Loucy (cell line): Measurements from ENCODE around the gene IDUA.

Experiments used
- H2AFZ ChIP-seq: fragments of 200-600 bp; sonication (generic); 2 replicates; pipeline ENCODE4 v1.6.0; 2016; ENCODE audit warnings: antibody characterized with exemption, mild to moderate bottlenecking, low read length, moderate library complexity
- H3F3A ChIP-seq: fragments of 200-600 bp; 2 replicates; pipeline ENCODE4 v1.6.0; 2016; ENCODE audit warnings: antibody characterized with exemption, low read depth, mild to moderate bottlenecking
- H3K27me3 ChIP-seq: fragments of 200-600 bp; sonication (generic); 2 replicates; pipeline ENCODE4 v1.6.1; 2014; ENCODE audit warnings: low read length, mild to moderate bottlenecking; ENCODE audit not compliant: insufficient read depth, poor library complexity, severe bottlenecking
- H3K36me3 ChIP-seq: fragments of 200-600 bp; sonication (generic); 2 replicates; pipeline ENCODE4 v1.6.1; 2016; ENCODE audit warnings: low read length; ENCODE audit not compliant: insufficient read depth
- H3K4me1 ChIP-seq: fragments of 200-600 bp; sonication (generic); 2 replicates; pipeline ENCODE4 v1.5.1; 2014; ENCODE audit warnings: low read length, mild to moderate bottlenecking; ENCODE audit not compliant: insufficient read depth, poor library complexity, severe bottlenecking
- H3K4me2 ChIP-seq: fragments of 200-600 bp; sonication (generic); 2 replicates; pipeline ENCODE4 v1.6.0; 2014; ENCODE audit warnings: antibody characterized with exemption, low read length, low read depth, mild to moderate bottlenecking; ENCODE audit not compliant: poor library complexity, severe bottlenecking
- H3K4me3 ChIP-seq: fragments of 200-600 bp; sonication (generic); 2 replicates; pipeline ENCODE4 v1.5.1; 2014; ENCODE audit warnings: low read length, mild to moderate bottlenecking, mixed read lengths; ENCODE audit not compliant: poor library complexity, severe bottlenecking
- H3K79me2 ChIP-seq: fragments of 200-600 bp; sonication (generic); 2 replicates; pipeline ENCODE4 v1.6.1; 2014; ENCODE audit warnings: low read length; ENCODE audit not compliant: insufficient read depth
- H3K9ac ChIP-seq: fragments of 200-600 bp; sonication (generic); 2 replicates; pipeline ENCODE4 v1.6.0; 2014; ENCODE audit warnings: mild to moderate bottlenecking, low read depth, low read length, moderate library complexity; ENCODE audit not compliant: poor library complexity, severe bottlenecking
- H3K9me2 ChIP-seq: fragments of 200-600 bp; sonication (generic); replicated peaks from 2 replicates; pipeline ENCODE4 v1.6.1; 2016; ENCODE audit warnings: low read depth, low read length, mixed read lengths
- H3K9me3 ChIP-seq: fragments of 200-600 bp; sonication (generic); 2 replicates; pipeline ENCODE4 v1.6.1; 2014; ENCODE audit warnings: mild to moderate bottlenecking, antibody characterized with exemption, low read length, low read depth; ENCODE audit not compliant: insufficient read depth
- H4K20me1 ChIP-seq: fragments of 200-600 bp; sonication (generic); 2 replicates; pipeline ENCODE4 v1.6.0; 2014; ENCODE audit warnings: antibody characterized with exemption, low read length, mild to moderate bottlenecking; ENCODE audit not compliant: insufficient read depth, poor library complexity, severe bottlenecking
- EZH2phosphoT487 ChIP-seq: fragments of 200-600 bp; IDR thresholded peaks from 2 replicates; pipeline ENCODE4 v1.6.1; 2018; ENCODE audit warnings: antibody characterized with exemption, mild to moderate bottlenecking, moderate library complexity, borderline replicate concordance
- TF ChIP-seq, protein P1 (sequence below): fragments of 200-600 bp; sonication (generic); conservative IDR thresholded peaks from 2 replicates; pipeline ENCODE4 v1.5.1; 2014; ENCODE audit warnings: mild to moderate bottlenecking, antibody characterized with exemption, low read length

Gene IDUA

DNA sequence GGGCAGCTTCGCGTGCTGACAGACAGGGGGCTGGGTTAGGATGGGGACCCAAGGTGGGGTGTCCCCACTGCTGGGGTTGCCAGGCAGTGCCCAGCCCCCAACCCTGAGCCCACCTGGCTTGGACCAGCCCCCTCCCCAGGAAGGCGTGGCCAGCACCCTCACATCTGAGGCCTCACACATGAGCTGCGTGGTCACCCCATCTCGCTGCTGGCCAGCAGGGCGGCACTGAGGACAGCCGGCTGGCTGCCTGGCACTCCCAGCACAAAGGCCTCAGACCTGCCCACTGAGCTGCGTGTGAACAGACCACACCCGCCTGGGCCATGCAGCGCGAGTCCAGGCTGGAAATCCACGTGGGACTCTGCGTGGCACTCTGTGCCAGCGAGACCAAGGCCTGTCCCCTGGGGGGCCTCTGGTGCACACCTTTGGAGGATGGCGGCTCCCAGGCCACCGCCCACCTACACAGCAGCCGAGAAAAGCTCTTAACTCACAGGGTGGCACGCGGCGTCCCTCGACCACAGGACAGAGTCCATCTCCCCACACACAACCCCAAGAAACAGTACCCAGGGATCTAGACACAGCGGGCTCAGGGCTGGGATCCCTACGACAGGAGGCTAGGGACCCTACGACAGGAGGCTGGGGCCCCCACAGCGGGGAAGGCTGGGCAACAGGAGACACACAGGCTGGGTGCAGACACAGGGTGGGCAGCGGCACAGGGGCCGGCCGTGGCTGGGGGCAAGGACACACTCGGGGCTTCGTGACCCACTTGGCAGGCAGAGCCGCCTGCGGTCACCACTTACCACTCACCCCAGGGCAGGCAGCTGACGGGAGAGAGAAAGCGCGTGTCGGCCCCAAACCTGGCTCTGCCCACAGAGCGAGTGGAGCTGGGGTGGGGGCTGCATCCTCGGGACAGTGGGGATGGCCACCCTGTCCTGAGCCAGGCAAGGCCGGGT lies 23.3 kb upstream of the IDUA start:
- Histone ChIP-seq H3K9me3 (no peaks in the 10 kb centered on the region), H3K79me2 (no peaks in the 10 kb centered on the region), H3K9ac (no peak overlapping the region), H3K4me3 (no peak overlapping the region), H2AFZ (no peak overlapping the region), H3K4me1 (no peaks in the 10 kb centered on the region), H3K36me3 (no peaks in the 10 kb centered on the region), H3K4me2 (no peak overlapping the region), H4K20me1 (no peaks in the 10 kb centered on the region), H3F3A (no peaks in the 10 kb centered on the region), H3K27me3 (no peaks in the 10 kb centered on the region), H3K9me2 (no peaks in the 10 kb centered on the region)
- TF ChIP-seq EZH2phosphoT487, result no peak
- TF ChIP-seq, protein P1, sequence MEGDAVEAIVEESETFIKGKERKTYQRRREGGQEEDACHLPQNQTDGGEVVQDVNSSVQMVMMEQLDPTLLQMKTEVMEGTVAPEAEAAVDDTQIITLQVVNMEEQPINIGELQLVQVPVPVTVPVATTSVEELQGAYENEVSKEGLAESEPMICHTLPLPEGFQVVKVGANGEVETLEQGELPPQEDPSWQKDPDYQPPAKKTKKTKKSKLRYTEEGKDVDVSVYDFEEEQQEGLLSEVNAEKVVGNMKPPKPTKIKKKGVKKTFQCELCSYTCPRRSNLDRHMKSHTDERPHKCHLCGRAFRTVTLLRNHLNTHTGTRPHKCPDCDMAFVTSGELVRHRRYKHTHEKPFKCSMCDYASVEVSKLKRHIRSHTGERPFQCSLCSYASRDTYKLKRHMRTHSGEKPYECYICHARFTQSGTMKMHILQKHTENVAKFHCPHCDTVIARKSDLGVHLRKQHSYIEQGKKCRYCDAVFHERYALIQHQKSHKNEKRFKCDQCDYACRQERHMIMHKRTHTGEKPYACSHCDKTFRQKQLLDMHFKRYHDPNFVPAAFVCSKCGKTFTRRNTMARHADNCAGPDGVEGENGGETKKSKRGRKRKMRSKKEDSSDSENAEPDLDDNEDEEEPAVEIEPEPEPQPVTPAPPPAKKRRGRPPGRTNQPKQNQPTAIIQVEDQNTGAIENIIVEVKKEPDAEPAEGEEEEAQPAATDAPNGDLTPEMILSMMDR, result no peak

DNA sequence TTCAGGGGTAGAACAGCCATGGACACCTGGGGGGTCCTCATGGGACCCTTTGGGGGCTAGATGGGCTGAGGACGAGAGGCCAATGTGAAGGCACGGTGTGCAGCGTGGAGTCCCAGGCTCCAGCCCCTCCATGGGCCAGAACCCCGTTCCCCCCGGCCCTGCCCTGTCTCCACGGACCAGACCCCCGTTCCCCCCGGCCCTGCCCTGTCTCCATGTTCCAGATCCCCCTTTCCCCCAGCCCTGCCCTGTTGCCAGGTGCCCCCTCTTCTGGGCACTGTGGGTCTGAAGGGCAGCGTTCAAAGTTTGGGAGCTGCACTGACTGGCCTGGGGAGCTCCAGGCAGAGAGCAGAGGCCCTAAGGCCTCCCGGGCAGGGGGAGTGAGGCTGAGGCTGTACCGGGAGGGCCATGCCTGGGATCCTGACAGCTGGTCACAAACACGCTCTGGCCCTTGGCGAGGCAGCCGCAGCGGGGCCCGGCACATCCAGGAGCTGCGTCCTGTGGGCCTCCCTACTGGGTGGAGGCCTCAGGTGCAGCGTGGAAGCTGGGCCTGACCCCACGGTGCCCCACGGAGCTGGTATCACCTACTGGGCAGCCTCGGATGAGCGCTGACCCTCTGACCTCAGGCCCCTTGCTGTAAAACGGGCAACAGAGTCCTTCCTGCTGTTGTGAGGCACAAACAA lies 22.4 kb upstream of the IDUA start:
- no peak overlapping the region for H3K9ac ChIP-seq
- no peaks in the 10 kb centered on the region for H4K20me1 ChIP-seq
- H3F3A ChIP-seq, result no peaks in the 10 kb centered on the region
- H3K36me3 ChIP-seq, result no peaks in the 10 kb centered on the region
- no peaks in the 10 kb centered on the region for H3K79me2 ChIP-seq
- no peaks in the 10 kb centered on the region for H3K9me2 ChIP-seq
- no peak overlapping the region for H3K4me3 ChIP-seq
- H3K9me3 ChIP-seq, result no peaks in the 10 kb centered on the region
- no peaks in the 10 kb centered on the region for H3K4me1 ChIP-seq
- no peak overlapping the region for H3K4me2 ChIP-seq
- TF ChIP-seq, protein P1, result no peak
- no peak for TF ChIP-seq EZH2phosphoT487
- no peak overlapping the region for H2AFZ ChIP-seq
- H3K27me3 ChIP-seq, result no peaks in the 10 kb centered on the region

DNA sequence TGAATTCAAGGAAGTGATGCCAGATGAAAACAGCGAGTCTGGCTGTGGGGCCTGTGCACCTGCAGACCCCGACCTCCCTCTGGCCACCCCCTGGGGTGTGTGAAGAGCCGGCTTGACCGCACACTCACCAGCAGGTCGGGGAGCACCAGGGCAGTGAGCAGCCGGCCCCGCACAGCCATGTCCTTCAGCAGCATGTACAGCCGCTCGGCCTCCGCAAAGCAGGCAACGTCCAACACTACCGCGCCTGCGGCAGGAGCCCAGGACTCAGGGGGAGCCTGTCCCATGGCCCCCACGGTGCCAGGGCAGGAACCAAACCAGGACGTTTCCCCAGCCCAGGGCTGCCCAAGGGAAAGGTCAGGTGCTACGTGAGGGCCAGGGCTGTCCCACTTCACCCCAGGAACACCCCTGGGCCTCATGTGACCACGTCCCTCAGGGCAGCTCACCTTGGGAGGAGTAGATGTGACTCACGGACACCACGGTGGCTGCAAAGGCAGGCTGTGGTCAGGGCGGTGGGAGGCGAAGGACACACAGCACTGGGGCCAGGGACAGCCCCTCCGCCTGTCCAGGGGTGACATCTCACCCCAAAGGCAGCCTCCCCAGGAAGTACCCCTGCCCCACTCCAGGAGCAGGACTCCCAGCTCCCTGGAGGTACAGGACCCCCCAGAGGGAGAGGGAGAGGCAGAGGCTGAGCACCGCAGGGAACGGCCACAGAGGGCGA lies 21.6 kb upstream of the IDUA start:
- Histone ChIP-seq H3K9ac (no peak overlapping the region), H3K36me3 (no peaks in the 10 kb centered on the region)

More for the DNA sequence above, 21.6 kb upstream of the IDUA start:
- Histone ChIP-seq H3K9me3 (no peaks in the 10 kb centered on the region), H3F3A (no peaks in the 10 kb centered on the region), H3K79me2 (no peaks in the 10 kb centered on the region), H4K20me1 (no peaks in the 10 kb centered on the region), H2AFZ (no peak overlapping the region), H3K4me2 (no peak overlapping the region), H3K4me3 (no peak overlapping the region), H3K4me1 (no peaks in the 10 kb centered on the region), H3K9me2 (no peaks in the 10 kb centered on the region), H3K27me3 (no peaks in the 10 kb centered on the region)
- TF ChIP-seq EZH2phosphoT487, result no peak
- TF ChIP-seq, protein P1, result no peak
